Measurements from ENCODE around the gene PRKCE.

PRKCE gene

GRCh38 chr2:45975752-45976517 lies 324.5 kb downstream of the PRKCE start:
- DNase-seq: no peak

- DNase-seq: no peak
These were observed 326.9 kb downstream of the PRKCE start for GRCh38 chr2:45978302-45978859.

- no peak for DNase-seq
These were observed 327.6 kb downstream of the PRKCE start for GRCh38 chr2:45979065-45979464.

- DNase-seq: no peak
These were observed 328.8 kb downstream of the PRKCE start for GRCh38 chr2:45980161-45980865.

GRCh38 chr2:45981384-45981930 lies 330.0 kb downstream of the PRKCE start:
- no peak for DNase-seq

- no peak for DNase-seq
These were observed 330.6 kb downstream of the PRKCE start for GRCh38 chr2:45982096-45982495.

GRCh38 chr2:45983213-45983612 lies 331.7 kb downstream of the PRKCE start:
- no peak for DNase-seq

GRCh38 chr2:45984366-45984765 lies 332.9 kb downstream of the PRKCE start:
- DNase-seq: no peak

GRCh38 chr2:45984896-45985473 lies 333.5 kb downstream of the PRKCE start:
- DNase-seq: no peak

- DNase-seq: no peak
These were observed 335.0 kb downstream of the PRKCE start for GRCh38 chr2:45986509-45986908.

GRCh38 chr2:45987856-45988255 lies 336.4 kb downstream of the PRKCE start:
- no peak for DNase-seq

- no peak for DNase-seq
These were observed 337.4 kb downstream of the PRKCE start for GRCh38 chr2:45988879-45989278.

- DNase-seq: no peak
These were observed 338.7 kb downstream of the PRKCE start for GRCh38 chr2:45990131-45990530.

GRCh38 chr2:45992021-45992740 lies 340.7 kb downstream of the PRKCE start:
- no peak for DNase-seq

- no peak for DNase-seq
These were observed 341.4 kb downstream of the PRKCE start for GRCh38 chr2:45992741-45993475.

GRCh38 chr2:45993476-45993991 lies 342.1 kb downstream of the PRKCE start:
- DNase-seq: peak; percentile 22

- no peak for DNase-seq
These were observed 342.6 kb downstream of the PRKCE start for GRCh38 chr2:45994060-45994459.

GRCh38 chr2:46000660-46001059 lies 349.2 kb downstream of the PRKCE start:
- DNase-seq: no peak

GRCh38 chr2:46001290-46001689 lies 349.8 kb downstream of the PRKCE start:
- DNase-seq: no peak

- DNase-seq: no peak
These were observed 350.4 kb downstream of the PRKCE start for GRCh38 chr2:46001741-46002506.

GRCh38 chr2:46002507-46002883 lies 351.0 kb downstream of the PRKCE start:
- no peak for DNase-seq
